Adipocyte (in vitro differentiated cells): ENCODE measurements around the gene SLC39A11.

Source experiments
- DNase-seq: peaks from one replicate; pipeline ENCODE4 v3.0.0-alpha.2; 2015; ENCODE audit warnings: low read depth
- H3K27me3 ChIP-seq: replicated peaks from 2 replicates; pipeline ENCODE4 v1.7.0; 2013; ENCODE audit warnings: mild to moderate bottlenecking, low read length, moderate library complexity; ENCODE audit not compliant: control insufficient read depth, insufficient read depth
- H3K36me3 ChIP-seq: 2 replicates; pipeline ENCODE4 v1.7.0; 2013; ENCODE audit warnings: low read length, mild to moderate bottlenecking, moderate library complexity; ENCODE audit not compliant: control insufficient read depth, insufficient read depth, severe bottlenecking
- H3K4me1 ChIP-seq: 2 replicates; pipeline ENCODE4 v1.7.0; 2013; ENCODE audit warnings: mild to moderate bottlenecking, low read length, moderate library complexity; ENCODE audit not compliant: control insufficient read depth, insufficient read depth
- H3K4me3 ChIP-seq: 2 replicates; pipeline ENCODE4 v1.7.0; 2013; ENCODE audit warnings: mild to moderate bottlenecking, low read length, moderate library complexity
- H3K9ac ChIP-seq: 2 replicates; pipeline ENCODE4 v1.7.0; 2013; ENCODE audit warnings: mild to moderate bottlenecking, low read length, moderate library complexity
- H3K9me3 ChIP-seq: 2 replicates; pipeline ENCODE4 v1.7.0; 2013; ENCODE audit warnings: mild to moderate bottlenecking, low read length, moderate library complexity; ENCODE audit not compliant: control insufficient read depth

SLC39A11 gene

GRCh38 chr17:72875361-72875760, 217.1 kb downstream of the SLC39A11 start:
- Histone ChIP-seq H3K27me3 (no peaks in the 10 kb centered on the region), H3K9ac (no peak overlapping the region), H3K4me3 (no peak overlapping the region), H3K9me3 (peaks cover 17% of the 10 kb centered on the region), H3K36me3 (peaks cover 5% of the 10 kb centered on the region), H3K4me1 (no peaks in the 10 kb centered on the region)
- DNase-seq = no peak

GRCh38 chr17:72872396-72872795, 220.1 kb downstream of the SLC39A11 start:
- no peak for DNase-seq
- H3K27me3 ChIP-seq = no peaks in the 10 kb centered on the region
- no peak overlapping the region for H3K9ac ChIP-seq
- H3K36me3 ChIP-seq = no peaks in the 10 kb centered on the region
- H3K9me3 ChIP-seq = peaks cover 10% of the 10 kb centered on the region
- no peaks in the 10 kb centered on the region for H3K4me1 ChIP-seq
- H3K4me3 ChIP-seq = no peak overlapping the region

GRCh38 chr17:72870367-72870985, 222.0 kb downstream of the SLC39A11 start:
- no peak overlapping the region for H3K4me3 ChIP-seq
- no peaks in the 10 kb centered on the region for H3K27me3 ChIP-seq
- H3K9me3 ChIP-seq = no peaks in the 10 kb centered on the region
- no peaks in the 10 kb centered on the region for H3K4me1 ChIP-seq
- DNase-seq = no peak
- no peaks in the 10 kb centered on the region for H3K36me3 ChIP-seq
- H3K9ac ChIP-seq = no peak overlapping the region

- no peak for DNase-seq
- H3K9ac ChIP-seq = no peak overlapping the region
- no peaks in the 10 kb centered on the region for H3K27me3 ChIP-seq
- no peaks in the 10 kb centered on the region for H3K4me1 ChIP-seq
- H3K4me3 ChIP-seq = no peak overlapping the region
- H3K36me3 ChIP-seq = no peaks in the 10 kb centered on the region
- H3K9me3 ChIP-seq = no peaks in the 10 kb centered on the region
These were observed 222.9 kb downstream of the SLC39A11 start for GRCh38 chr17:72869630-72870029.

GRCh38 chr17:72865954-72866353, 226.5 kb downstream of the SLC39A11 start:
- H3K36me3 ChIP-seq = no peaks in the 10 kb centered on the region
- no peak for DNase-seq
- no peaks in the 10 kb centered on the region for H3K27me3 ChIP-seq
- H3K4me3 ChIP-seq = no peak overlapping the region
- no peaks in the 10 kb centered on the region for H3K4me1 ChIP-seq
- no peak overlapping the region for H3K9ac ChIP-seq
- no peaks in the 10 kb centered on the region for H3K9me3 ChIP-seq

- H3K27me3 ChIP-seq = no peaks in the 10 kb centered on the region
- no peak overlapping the region for H3K4me3 ChIP-seq
- no peak for DNase-seq
- H3K36me3 ChIP-seq = no peaks in the 10 kb centered on the region
- no peaks in the 10 kb centered on the region for H3K4me1 ChIP-seq
- no peak overlapping the region for H3K9ac ChIP-seq
- peaks cover 4% of the 10 kb centered on the region for H3K9me3 ChIP-seq
These were observed 228.8 kb downstream of the SLC39A11 start for GRCh38 chr17:72863526-72864211.

GRCh38 chr17:72862276-72862999, 230.1 kb downstream of the SLC39A11 start:
- no peaks in the 10 kb centered on the region for H3K27me3 ChIP-seq
- H3K9ac ChIP-seq = no peak overlapping the region
- no peak for DNase-seq
- H3K9me3 ChIP-seq = peaks cover 7% of the 10 kb centered on the region
- no peak overlapping the region for H3K4me3 ChIP-seq
- no peaks in the 10 kb centered on the region for H3K36me3 ChIP-seq
- no peaks in the 10 kb centered on the region for H3K4me1 ChIP-seq

GRCh38 chr17:72861811-72862210, 230.7 kb downstream of the SLC39A11 start:
- Histone ChIP-seq H3K4me3 (no peak overlapping the region), H3K4me1 (no peaks in the 10 kb centered on the region), H3K27me3 (no peaks in the 10 kb centered on the region), H3K36me3 (no peaks in the 10 kb centered on the region), H3K9ac (no peak overlapping the region), H3K9me3 (peaks cover 7% of the 10 kb centered on the region)
- DNase-seq = no peak

GRCh38 chr17:72860778-72861177, 231.7 kb downstream of the SLC39A11 start:
- H3K27me3 ChIP-seq = no peaks in the 10 kb centered on the region
- peaks cover 7% of the 10 kb centered on the region for H3K9me3 ChIP-seq
- peaks cover 3% of the 10 kb centered on the region for H3K4me1 ChIP-seq
- no peak overlapping the region for H3K4me3 ChIP-seq
- no peak for DNase-seq
- no peak overlapping the region for H3K9ac ChIP-seq
- no peaks in the 10 kb centered on the region for H3K36me3 ChIP-seq

- H3K27me3 ChIP-seq = no peaks in the 10 kb centered on the region
- peaks cover 7% of the 10 kb centered on the region for H3K9me3 ChIP-seq
- no peak for DNase-seq
- H3K4me3 ChIP-seq = no peak overlapping the region
- peaks cover 3% of the 10 kb centered on the region for H3K4me1 ChIP-seq
- H3K36me3 ChIP-seq = no peaks in the 10 kb centered on the region
- no peak overlapping the region for H3K9ac ChIP-seq
These were observed 233.5 kb downstream of the SLC39A11 start for GRCh38 chr17:72858826-72859495.
